ENCODE results near the gene TBC1D2B. TPM values are rescaled to one million over a fixed set of nuclear protein-coding genes. Genes with fewer than 3 reads are reported as not detected.

Gene TBC1D2B
- total RNA-seq, 4 donors from 2014 or later = 4.7 to 9.6 (median 8.1) TPM

DNA sequence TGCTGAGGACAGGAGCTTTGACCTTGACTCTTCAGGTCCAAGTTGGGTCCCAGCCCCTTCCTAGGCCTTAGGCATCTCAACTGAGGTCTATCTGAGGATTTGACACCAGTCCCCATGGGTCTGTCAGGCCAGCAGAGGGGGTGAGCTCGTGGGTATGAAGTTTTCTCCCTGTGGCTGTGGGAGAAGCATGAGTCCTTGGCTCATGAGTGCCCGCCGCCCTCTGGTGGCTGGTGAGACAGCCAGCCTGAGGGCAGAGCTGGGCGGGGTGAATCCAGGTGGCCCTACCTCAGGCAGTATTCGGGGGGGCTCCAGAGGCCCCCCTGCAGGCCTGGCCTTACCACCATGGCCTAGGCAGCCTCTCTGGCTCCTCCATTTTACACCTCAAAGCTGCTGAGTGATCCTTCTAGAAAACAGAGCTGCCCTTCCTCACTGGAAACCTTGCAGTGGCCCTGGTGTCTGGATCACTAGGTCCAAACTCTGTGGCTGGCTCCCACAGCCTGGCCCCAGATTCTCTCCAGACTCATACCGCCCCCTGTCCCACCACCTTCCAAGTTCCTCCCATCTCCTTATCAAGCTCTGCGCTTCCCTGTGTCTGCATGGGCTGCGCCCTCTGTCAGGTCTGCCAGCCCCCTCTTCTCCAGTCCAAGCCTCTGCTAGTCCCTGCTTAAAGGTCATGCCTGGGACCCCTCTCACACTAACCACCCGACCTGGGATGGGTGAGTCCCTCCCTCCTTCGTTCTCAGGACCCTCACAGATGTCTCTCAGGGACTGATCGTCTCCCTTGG lies 31.0 kb upstream of the TBC1D2B start:
- in situ Hi-C loops (cut with MboI; ENCODE audit: low sequenced_read_pairs in 4 of 4) (loop anchor here (5.0 to 25.0 kb wide), 5 partner anchors 106 to 329 kb away; partner anchors contain the start of gene IREB2 (in 1 of the 4)), intact Hi-C loops (cut with DNase I; ENCODE audit: low total_unique reads) (loop anchor here (1.0 kb wide), 3 partner anchors 108 to 149 kb away; no protein-coding TSS in a partner anchor)
- H3K27ac ChIP-seq = no peak overlapping the region
- TF ChIP-seq, protein P1, sequence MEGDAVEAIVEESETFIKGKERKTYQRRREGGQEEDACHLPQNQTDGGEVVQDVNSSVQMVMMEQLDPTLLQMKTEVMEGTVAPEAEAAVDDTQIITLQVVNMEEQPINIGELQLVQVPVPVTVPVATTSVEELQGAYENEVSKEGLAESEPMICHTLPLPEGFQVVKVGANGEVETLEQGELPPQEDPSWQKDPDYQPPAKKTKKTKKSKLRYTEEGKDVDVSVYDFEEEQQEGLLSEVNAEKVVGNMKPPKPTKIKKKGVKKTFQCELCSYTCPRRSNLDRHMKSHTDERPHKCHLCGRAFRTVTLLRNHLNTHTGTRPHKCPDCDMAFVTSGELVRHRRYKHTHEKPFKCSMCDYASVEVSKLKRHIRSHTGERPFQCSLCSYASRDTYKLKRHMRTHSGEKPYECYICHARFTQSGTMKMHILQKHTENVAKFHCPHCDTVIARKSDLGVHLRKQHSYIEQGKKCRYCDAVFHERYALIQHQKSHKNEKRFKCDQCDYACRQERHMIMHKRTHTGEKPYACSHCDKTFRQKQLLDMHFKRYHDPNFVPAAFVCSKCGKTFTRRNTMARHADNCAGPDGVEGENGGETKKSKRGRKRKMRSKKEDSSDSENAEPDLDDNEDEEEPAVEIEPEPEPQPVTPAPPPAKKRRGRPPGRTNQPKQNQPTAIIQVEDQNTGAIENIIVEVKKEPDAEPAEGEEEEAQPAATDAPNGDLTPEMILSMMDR (IDR thresholded peaks at IDR 0.05 in 4 of 5, conservative IDR thresholded peaks at IDR 0.05 in 1 of 5) = peak; percentile 95 to 97 (median 95)
- TF ChIP-seq POLR2A (IDR thresholded peaks at IDR 0.05) = no peak
- no peak overlapping the region for H3K4me3 ChIP-seq
- H3K36me3 ChIP-seq = no peaks in the 10 kb centered on the region
- ATAC-seq = peak; percentile 82 to 89
- no peaks in the 10 kb centered on the region for H3K4me1 ChIP-seq
- DNase-seq = peak; percentile 63 to 80
- no peaks in the 10 kb centered on the region for H3K27me3 ChIP-seq
- H3K9me3 ChIP-seq = no peaks in the 10 kb centered on the region

DNA sequence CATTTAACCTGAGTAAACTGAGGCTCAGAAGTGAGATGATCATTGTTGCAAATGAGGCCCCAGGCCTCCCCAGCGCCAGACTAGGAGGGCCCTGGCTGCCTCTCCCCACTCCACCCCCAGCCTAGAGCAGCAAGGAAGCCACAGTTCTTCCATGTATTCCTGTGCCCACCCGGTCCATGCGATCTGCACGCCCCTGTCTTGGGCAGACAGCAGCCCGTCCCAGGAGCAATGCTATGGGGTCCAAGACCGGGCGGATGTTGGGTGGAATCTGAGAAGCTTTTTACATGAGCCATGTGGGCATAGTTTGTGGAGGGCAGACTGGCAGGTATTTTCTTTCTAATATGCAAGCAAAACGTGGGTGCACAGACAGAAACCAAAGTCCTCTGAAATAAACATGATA lies 30.0 kb upstream of the TBC1D2B start:
- H3K4me1 ChIP-seq = no peaks in the 10 kb centered on the region
- no peak for DNase-seq
- H3K4me3 ChIP-seq = no peak overlapping the region
- H3K27me3 ChIP-seq = no peaks in the 10 kb centered on the region
- ATAC-seq = no peak
- in situ Hi-C loops (cut with MboI; ENCODE audit: low sequenced_read_pairs in 4 of 4) (loop anchor here (5.0 to 25.0 kb wide), 5 partner anchors 105 to 330 kb away; partner anchors contain the start of gene IREB2 (in 1 of the 4)), intact Hi-C loops (cut with DNase I; ENCODE audit: low total_unique reads) (no loop called here)
- no peak for TF ChIP-seq POLR2A (IDR thresholded peaks at IDR 0.05)
- TF ChIP-seq, protein P1 (IDR thresholded peaks at IDR 0.05 in 4 of 5, conservative IDR thresholded peaks at IDR 0.05 in 1 of 5) = no peak
- H3K9me3 ChIP-seq = no peaks in the 10 kb centered on the region
- H3K27ac ChIP-seq = no peak overlapping the region
- no peaks in the 10 kb centered on the region for H3K36me3 ChIP-seq

DNA sequence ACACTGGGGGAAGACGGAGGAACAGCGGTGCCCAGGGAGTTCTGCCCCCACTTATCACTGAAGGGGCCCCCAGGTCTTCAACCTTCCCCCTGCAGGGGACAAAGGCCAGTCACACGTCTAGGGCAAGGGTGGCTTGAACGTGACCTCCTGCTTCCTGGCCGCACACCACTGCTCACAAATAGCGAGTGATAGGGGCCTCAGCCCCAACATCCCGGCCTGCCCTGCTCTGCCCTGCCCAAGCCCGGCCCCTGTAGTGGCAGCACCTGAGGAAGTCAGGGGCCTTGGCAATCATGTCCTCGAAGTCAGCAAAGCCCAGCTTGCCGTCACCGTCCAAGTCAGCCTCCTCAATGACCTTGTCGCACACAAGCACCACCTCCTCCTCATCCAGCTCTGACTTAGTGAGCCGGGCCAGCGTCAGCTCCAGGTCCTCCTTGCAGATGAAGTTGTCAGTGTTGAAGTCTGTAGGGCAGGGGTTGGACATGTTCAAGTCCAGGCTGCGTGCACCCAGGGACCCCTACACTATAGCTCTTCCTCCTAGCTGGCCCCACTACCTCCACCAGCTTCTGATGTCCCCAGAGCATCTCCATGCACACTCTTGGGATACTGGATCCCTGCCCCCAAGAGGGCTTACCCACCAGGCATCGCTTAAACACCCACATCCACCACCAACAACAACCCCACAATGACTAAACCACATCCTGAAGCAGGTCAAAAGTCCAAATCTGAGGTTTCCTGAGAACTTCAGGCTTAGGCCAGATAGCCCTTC lies 28.1 kb upstream of the TBC1D2B start:
- no peaks in the 10 kb centered on the region for H3K27me3 ChIP-seq
- TF ChIP-seq, protein P1 (IDR thresholded peaks at IDR 0.05 in 4 of 5, conservative IDR thresholded peaks at IDR 0.05 in 1 of 5) = no peak
- TF ChIP-seq POLR2A (IDR thresholded peaks at IDR 0.05) = no peak
- H3K36me3 ChIP-seq = no peaks in the 10 kb centered on the region
- no peak for DNase-seq
- no peak overlapping the region for H3K27ac ChIP-seq
- ATAC-seq = no peak
- H3K9me3 ChIP-seq = no peaks in the 10 kb centered on the region
- in situ Hi-C loops (cut with MboI; ENCODE audit: low sequenced_read_pairs in 4 of 4) = loop anchor here (5.0 to 25.0 kb wide), 5 partner anchors 103 to 332 kb away; partner anchors contain the start of gene IREB2 (in 1 of the 4)
- intact Hi-C loops (cut with DNase I; ENCODE audit: low total_unique reads) = no loop called here
- H3K4me1 ChIP-seq = no peaks in the 10 kb centered on the region
- no peak overlapping the region for H3K4me3 ChIP-seq

DNA sequence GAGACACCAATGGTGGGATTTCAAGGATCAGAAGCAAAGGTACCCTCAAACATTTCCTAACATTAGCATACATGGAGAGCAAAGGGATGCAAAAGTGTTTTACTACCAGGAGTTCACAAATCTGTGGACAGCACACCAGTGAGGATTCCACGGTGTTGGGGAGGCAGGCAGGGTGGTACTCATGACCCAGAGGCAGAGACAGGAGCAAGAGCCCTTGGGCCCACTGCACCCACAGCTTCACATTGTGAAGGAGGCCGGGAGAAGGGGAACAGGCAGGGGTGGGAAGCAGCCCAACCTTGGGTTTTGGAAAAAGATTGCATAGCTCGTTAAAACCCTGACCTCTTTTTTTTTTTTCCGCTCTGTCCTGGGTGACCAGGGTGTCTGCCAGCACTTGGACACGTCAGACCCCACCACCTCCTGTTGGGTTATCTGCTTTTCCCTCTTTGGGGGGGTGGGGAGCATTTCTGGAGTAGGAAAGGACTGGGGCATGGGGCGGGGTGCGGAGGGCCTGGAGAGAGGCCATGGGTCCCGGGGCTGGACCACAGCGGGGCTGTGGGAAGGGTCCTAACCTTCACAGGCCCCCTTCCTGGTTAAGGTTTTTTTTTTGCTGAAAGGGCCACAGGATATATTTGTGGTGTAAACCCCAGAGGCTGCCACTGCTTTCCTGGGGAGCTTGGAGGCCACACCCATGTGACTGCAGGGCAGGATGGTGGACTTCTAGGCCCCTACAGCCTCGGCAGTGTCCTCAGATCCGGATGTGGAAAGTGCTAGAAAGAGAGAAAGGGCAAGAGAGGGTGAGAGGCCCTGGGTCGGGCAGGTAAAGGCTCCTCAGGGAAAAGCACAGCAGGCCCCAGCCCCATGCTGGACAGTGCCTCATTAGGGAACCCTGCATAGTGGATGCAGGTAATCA lies 27.3 kb upstream of the TBC1D2B start:
- Histone ChIP-seq H3K36me3 (no peaks in the 10 kb centered on the region), H3K4me3 (no peak overlapping the region), H3K4me1 (no peaks in the 10 kb centered on the region), H3K9me3 (no peaks in the 10 kb centered on the region), H3K27me3 (no peaks in the 10 kb centered on the region), H3K27ac (no peak overlapping the region)
- intact Hi-C loops (cut with DNase I; ENCODE audit: low total_unique reads) (no loop called here), in situ Hi-C loops (cut with MboI; ENCODE audit: low sequenced_read_pairs in 4 of 4) (loop anchor here (5.0 to 25.0 kb wide), 5 partner anchors 103 to 332 kb away; partner anchors contain the start of gene IREB2 (in 1 of the 4))
- no peak for ATAC-seq
- TF ChIP-seq, protein P1 (IDR thresholded peaks at IDR 0.05 in 4 of 5, conservative IDR thresholded peaks at IDR 0.05 in 1 of 5) = no peak
- no peak for TF ChIP-seq POLR2A (IDR thresholded peaks at IDR 0.05)
- no peak for DNase-seq

All from gastrocnemius medialis (tissue), 4 donors.